Subcutaneous adipose tissue (tissue), 4 donors: ENCODE results near the gene RFC5. TPM values are rescaled to one million over a fixed set of nuclear protein-coding genes. Genes with fewer than 3 reads are reported as not detected.

Source experiments
- CTCF ChIP-seq: fragments of 450-650 bp; IDR thresholded peaks from one replicate; pipeline ENCODE4 v1.5.1; 2016; ENCODE audit warnings: low read depth, mild to moderate bottlenecking, control low read depth, antibody characterized with exemption, moderate library complexity
- total RNA-seq, 4 donors: library from RNA; depleted of rRNA; stranded (reverse); fragments of >200 nt; gene quantifications; one replicate each; pipeline ENCODE4 v1.1.0, GENCODE V29; 2016

RFC5 gene
- total RNA-seq, 4 donors from 2014 or later: 7.0 to 20.7 (median 8.2) TPM

- TF ChIP-seq CTCF: no peak
These were observed 559 bp upstream of the RFC5 start for GRCh38 chr12:118015944-118016343.

- TF ChIP-seq CTCF: no peak
These were observed 1.4 kb downstream of the RFC5 start for GRCh38 chr12:118017926-118018325.

- TF ChIP-seq CTCF: no peak
These were observed 3.5 kb downstream of the RFC5 start for GRCh38 chr12:118020036-118020435.

- no peak for TF ChIP-seq CTCF
These were observed 6.2 kb downstream of the RFC5 start for GRCh38 chr12:118022728-118023109.

- no peak for TF ChIP-seq CTCF
These were observed 6.9 kb downstream of the RFC5 start for GRCh38 chr12:118023301-118023860.

GRCh38 chr12:118025168-118025567 is 8.7 kb downstream of the RFC5 start:
- no peak for TF ChIP-seq CTCF

- TF ChIP-seq CTCF: no peak
These were observed 12.7 kb downstream of the RFC5 start for GRCh38 chr12:118029166-118029565.

- no peak for TF ChIP-seq CTCF
These were observed 15.7 kb downstream of the RFC5 start for GRCh38 chr12:118032188-118032587.
